ENCODE measurements around the gene WWC2.
"Not testable (repeated sequence)": the region's sequence is repeated elsewhere in the genome, so short reads cannot be mapped to it uniquely, and the experiment has no call there.

The WWC2 gene

GRCh38 chr4:183100827-183101226 is 1.8 kb downstream of the WWC2 start:
- no peak for DNase-seq (ENCODE audit: low read depth)

DNA sequence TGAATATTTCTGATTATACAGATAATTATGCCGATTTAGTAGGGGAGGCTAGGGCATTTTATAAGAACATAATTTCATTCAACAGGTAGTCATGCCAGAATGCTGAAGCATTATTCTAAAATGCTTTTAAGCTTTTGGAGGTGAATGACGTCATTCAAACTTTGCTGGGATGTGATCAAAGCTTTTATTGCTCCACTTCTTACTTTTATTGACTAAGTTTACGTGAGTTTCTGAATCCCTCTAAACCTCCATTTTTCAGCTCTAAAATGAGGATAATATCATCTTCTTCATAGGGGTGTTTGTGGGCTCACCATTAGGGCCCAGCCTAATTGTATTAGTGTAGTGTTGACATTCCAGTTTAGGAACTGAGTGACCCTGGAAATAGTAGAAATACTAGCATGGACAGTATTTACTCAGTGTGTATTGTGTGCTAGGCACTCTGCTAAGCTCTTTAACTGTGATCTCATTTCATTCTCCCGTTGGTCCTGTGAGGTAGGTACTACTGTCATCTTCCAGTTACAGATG is 3.0 kb downstream of the WWC2 start:
- DNase-seq (ENCODE audit: low read depth): no peak

DNA sequence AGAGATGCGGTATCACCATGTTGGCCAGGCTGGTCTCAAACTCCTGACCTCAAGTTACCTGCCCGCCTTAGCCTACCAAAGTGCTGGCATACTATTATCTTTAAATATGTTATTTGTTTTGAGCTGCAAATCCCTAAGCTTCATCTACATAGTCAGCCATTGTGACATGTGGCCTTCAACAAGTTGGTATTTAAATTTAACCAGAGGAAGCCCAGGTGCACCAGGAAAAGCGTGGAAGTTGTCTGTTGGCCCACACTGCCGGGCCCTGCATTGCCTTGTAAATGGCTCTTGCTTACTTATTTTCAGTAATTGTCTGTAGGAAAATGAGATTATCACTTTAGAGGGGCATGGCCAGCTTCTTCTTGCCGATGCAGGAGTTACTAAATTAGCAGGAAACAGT is 6.0 kb downstream of the WWC2 start:
- no peak for DNase-seq (ENCODE audit: low read depth)

DNA sequence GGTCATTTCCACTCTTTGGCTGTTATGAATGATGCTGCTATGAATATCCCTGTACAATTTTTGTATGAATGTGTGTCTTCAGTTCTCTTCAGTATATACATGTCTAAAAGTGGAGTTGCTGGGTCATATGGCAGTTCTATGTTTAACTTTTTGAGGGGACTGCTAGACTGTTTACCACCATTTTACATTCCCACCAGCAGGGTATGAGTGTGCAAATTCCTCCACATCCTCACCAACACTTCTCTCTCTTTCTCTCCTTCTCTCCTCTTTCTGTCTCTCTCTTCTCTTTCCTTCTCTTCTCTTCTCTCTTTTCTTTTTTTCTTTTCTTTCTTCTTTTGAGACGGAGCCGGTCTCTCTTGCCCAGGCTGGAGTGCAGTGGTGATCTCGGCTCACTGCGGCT is 7.8 kb downstream of the WWC2 start:
- DNase-seq (ENCODE audit: low read depth): no peak

DNA sequence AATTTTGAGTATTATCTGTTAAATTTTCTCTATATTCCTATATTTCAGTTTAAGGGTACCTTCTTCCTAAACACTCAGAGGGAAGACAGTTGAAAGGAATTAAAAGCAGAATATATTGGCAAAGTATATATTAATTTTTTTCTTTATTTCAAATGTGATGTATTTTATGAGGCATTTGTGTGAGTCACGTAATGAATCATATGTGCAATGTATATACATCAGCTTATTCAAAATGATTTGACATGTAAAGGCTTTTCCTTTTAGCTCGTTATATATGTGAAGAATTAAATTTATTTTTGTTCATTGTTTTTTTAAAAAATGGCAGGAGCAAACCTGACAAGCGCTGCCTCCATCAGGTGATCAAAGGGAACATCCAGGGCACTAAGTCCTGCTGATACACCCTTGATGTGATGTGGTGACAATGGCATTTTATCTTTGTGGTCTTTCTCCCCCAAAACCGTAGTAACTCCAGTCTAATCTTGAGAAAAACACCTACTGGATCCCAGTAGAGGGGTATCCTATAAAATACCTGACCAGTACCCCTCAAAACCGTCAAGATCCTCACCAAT is 8.9 kb downstream of the WWC2 start:
- no peak for DNase-seq (ENCODE audit: low read depth)

DNA sequence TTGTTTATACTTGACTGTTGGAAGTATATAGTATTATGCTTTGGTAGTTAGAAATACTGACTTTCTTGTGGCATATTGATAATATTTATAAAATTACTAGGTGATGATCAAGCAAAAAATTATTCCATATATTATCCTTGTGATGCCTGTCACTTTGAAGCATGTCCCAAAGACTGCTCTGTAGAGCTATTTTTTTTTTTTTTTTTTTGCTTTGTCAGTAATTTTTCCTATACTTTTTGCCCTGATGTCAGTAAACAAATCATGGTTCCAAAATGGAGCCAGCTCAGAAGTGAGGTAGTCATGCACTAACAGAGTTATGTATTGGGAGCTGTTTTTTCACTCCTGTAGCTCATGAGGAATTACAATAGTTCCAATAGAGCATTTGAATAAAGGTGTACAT is 11.2 kb downstream of the WWC2 start:
- no peak for DNase-seq (ENCODE audit: low read depth)

- DNase-seq (ENCODE audit: low read depth): no peak
Observed at GRCh38 chr4:183111452-183111885, 12.4 kb downstream of the WWC2 start.

DNA sequence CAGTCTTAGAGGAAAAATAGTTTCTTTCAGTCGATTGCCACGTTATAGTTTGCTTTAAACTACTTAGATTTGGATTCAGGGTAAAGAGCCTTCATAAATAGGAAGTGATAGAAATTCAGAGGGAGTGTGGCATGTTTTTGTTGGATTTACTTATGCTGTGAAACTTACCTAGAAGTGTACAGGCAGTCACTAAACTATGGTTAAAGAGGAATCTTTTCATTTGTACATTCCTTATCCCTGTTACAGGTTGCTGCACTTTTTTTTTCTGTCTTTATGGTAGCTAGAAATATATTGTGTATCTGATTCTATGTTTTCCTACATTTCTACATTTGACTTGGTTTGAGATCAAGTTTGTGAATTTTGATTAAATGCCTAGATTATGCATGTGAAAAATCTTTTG is 19.1 kb downstream of the WWC2 start:
- no peak for DNase-seq (ENCODE audit: low read depth)

- DNase-seq (ENCODE audit: low read depth): no peak
Observed at GRCh38 chr4:183118585-183118984, 19.5 kb downstream of the WWC2 start.

GRCh38 chr4:183121660-183122059 is 22.6 kb downstream of the WWC2 start:
- DNase-seq (ENCODE audit: low read depth): not testable (repeated sequence)

DNA sequence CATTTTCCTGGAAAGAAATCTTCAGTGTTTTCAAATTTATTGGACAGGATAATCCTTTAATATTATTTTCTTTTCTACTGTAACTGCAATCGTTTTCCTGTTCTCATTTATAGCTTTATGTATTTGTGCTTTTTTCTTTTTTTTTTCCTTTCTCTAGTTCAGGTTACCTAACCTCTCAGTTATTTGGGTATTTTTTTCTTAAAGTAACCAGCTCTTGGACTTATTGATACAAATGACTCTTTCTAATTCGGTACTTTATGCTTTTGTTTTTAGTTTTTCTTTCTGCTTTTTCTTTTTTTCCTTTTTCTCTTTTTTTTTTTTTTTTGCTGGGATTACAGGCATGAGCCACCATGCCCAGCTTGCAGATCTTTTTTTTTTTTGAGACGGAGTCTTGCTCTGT is 25.2 kb downstream of the WWC2 start:
- no peak for DNase-seq (ENCODE audit: low read depth)

- DNase-seq (ENCODE audit: low read depth): no peak
Observed at GRCh38 chr4:183124865-183125264, 25.8 kb downstream of the WWC2 start.

- DNase-seq (ENCODE audit: low read depth): no peak
Observed at GRCh38 chr4:183129125-183129524, 30.1 kb downstream of the WWC2 start.

DNA sequence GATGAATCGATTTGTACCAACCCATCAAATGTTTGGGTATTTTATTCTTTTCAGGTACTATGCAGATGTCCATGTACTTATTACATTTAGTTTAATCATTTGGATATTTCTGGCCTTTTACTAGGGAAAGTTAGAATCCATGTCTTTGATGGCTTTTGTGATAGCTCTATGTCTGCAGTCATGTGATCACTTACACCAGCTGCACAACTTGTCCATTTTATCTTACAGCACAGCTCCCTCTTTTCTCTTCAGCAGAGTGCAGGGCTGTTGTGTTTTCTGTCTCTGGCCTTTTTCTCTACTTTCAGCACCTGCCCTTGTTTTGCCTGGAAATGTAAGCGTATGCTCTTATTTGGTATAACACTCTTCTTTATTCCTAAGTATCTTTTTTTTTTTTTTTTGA is 30.6 kb downstream of the WWC2 start:
- no peak for DNase-seq (ENCODE audit: low read depth)

GRCh38 chr4:183130328-183131155 is 31.5 kb downstream of the WWC2 start:
- no peak for DNase-seq (ENCODE audit: low read depth)

GRCh38 chr4:183132081-183132480 is 33.0 kb downstream of the WWC2 start:
- no peak for DNase-seq (ENCODE audit: low read depth)

- DNase-seq (ENCODE audit: low read depth): no peak
Observed at GRCh38 chr4:183132865-183133264, 33.8 kb downstream of the WWC2 start.

DNA sequence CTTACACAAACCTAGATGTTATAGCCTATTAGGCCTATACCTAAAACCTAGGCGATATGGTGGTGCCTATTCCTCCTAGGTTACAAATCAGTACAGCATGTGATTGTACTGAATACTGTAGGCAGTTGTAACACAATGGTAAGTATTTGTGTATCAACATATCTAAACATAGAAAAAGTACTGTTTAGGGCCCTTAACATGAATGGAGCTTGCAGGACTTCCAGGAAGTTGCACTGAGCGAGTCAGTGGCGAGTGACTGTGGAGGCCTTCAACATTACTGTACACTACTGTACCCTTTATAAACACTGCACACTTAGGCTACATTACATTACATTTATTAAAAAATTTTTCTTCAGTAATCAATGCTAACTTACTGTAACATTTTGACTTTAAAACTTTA is 37.8 kb downstream of the WWC2 start:
- DNase-seq (ENCODE audit: low read depth): no peak

- DNase-seq (ENCODE audit: low read depth): no peak
Observed at GRCh38 chr4:183139058-183139750, 40.1 kb downstream of the WWC2 start.

GRCh38 chr4:183139972-183140570 is 41.0 kb downstream of the WWC2 start:
- no peak for DNase-seq (ENCODE audit: low read depth)

DNA sequence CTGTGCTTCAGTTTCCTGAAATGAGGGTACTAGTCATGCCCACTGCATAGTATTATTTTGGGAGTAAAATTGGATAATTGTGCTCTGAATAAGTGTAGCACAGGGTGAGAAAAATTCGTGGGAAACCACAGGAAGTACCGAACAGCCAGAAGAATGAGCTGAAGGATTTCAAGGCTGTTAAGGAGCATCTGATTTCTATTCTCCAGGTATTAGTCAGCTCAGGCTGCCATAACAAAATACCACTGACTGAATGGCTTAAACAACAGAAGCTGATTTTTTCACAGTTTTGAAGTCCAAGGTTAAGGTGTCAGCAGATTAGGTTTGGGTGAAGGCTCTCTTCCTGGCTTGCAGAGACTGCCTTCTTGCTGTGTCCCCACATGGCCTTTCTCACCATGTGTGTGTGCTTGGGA is 41.9 kb downstream of the WWC2 start:
- no peak for DNase-seq (ENCODE audit: low read depth)

GRCh38 chr4:183141997-183142396 is 42.9 kb downstream of the WWC2 start:
- no peak for DNase-seq (ENCODE audit: low read depth)

All from stimulated activated CD4-positive, alpha-beta T cell treated with anti-CD3 and anti-CD28 coated beads, Interleukin-2, amount 100 ng/mL, for 4 hours (primary cell).